SK-N-SH (cell line): ENCODE measurements around the gene PRELP. TPM values are rescaled to one million over a fixed set of nuclear protein-coding genes. Genes with fewer than 3 reads are reported as not detected.
A peak's percentile ranks its signal among the peaks of the same experiment; 100 is the strongest.

Experiments used
- CTCF ChIA-PET: fragments of 300-600, 350-600 bp; formaldehyde crosslinking; extraction: SDS; loops from one replicate; lab custom pipeline; 2021; lab: Yijun Ruan, JAX
- POLR2A ChIA-PET: fragments of 350-600 bp; sonication (Branson Sonifier 250); formaldehyde crosslinking; extraction: SDS; loops from one replicate; lab custom pipeline; 2020; ENCODE audit warnings: antibody characterized with exemption, inconsistent platforms; lab: Yijun Ruan, JAX
- DNase-seq: peaks from one replicate; pipeline ENCODE4 v3.0.0; 2012
- H2AFZ ChIP-seq: fragments of 200-600 bp; sonication (generic); 2 replicates; pipeline ENCODE4 v1.8.1; 2016; ENCODE audit warnings: antibody characterized with exemption, mild to moderate bottlenecking, low read depth
- H3F3A ChIP-seq: fragments of 200-600 bp; sonication (generic); replicated peaks from 2 replicates; pipeline ENCODE3; 2016; ENCODE audit warnings: antibody characterized with exemption, mild to moderate bottlenecking; ENCODE audit not compliant: insufficient read depth
- H3K27ac ChIP-seq, 2 experiments: fragments of 200-500 bp in 1 of 2; fragments of 200-600 bp in 1 of 2; sonication (Bioruptor generic) in 1 of 2; sonication (generic), shearing (Covaris generic) in 1 of 2; 2 replicates each; pipeline versions ENCODE4 v1.5.1 to v1.6.1; 2014 to 2016; ENCODE audit warnings: low read depth in 2 of 2, inconsistent platforms in 1 of 2, low read length in 1 of 2, mild to moderate bottlenecking in 1 of 2, mixed read lengths in 1 of 2
- H3K27me3 ChIP-seq: fragments of 200-600 bp; sonication (generic), shearing (Covaris generic); 2 replicates; pipeline ENCODE4 v1.6.1; 2016; ENCODE audit warnings: mixed run types; ENCODE audit not compliant: insufficient read depth
- H3K36me3 ChIP-seq, 2 experiments: fragments of 200-500 bp in 1 of 2; fragments of 200-600 bp in 1 of 2; sonication (Bioruptor generic) in 1 of 2; sonication (generic) in 1 of 2; replicated peaks in 1 of 2; 2 replicates each; pipeline versions ENCODE3 to v1.5.1; 2014 to 2016; ENCODE audit warnings: low read length in 1 of 2, mild to moderate bottlenecking in 1 of 2; ENCODE audit not compliant: insufficient read depth in 2 of 2, control insufficient read depth in 1 of 2
- H3K4me1 ChIP-seq, 2 experiments: fragments of 200-500 bp in 1 of 2; fragments of 200-600 bp in 1 of 2; sonication (Bioruptor generic) in 1 of 2; sonication (generic), shearing (Covaris generic) in 1 of 2; 2 replicates each; pipeline versions ENCODE4 v1.5.1 to v1.6.1; 2014 to 2016; ENCODE audit warnings: low read depth in 1 of 2, low read length in 1 of 2, mixed run types in 1 of 2; ENCODE audit not compliant: insufficient read depth in 2 of 2, control insufficient read depth in 1 of 2
- H3K4me2 ChIP-seq: fragments of 200-600 bp; sonication (generic), shearing (Covaris generic); 2 replicates; pipeline ENCODE4 v1.6.1; 2017; ENCODE audit warnings: mixed run types
- H3K4me3 ChIP-seq, 2 experiments: fragments of 200-500 bp in 1 of 2; fragments of 200-600 bp in 1 of 2; sonication (Bioruptor generic) in 1 of 2; sonication (generic), shearing (Covaris generic) in 1 of 2; 2 replicates each; pipeline versions ENCODE4 v1.5.1 to v1.8.1; 2014 to 2016; ENCODE audit warnings: low read depth in 2 of 2, inconsistent platforms in 1 of 2, low read length in 1 of 2, mild to moderate bottlenecking in 1 of 2, mixed read lengths in 1 of 2, moderate library complexity in 1 of 2
- H3K79me2 ChIP-seq: fragments of 200-600 bp; sonication (generic); 2 replicates; pipeline ENCODE4 v1.8.1; 2017; ENCODE audit warnings: mild to moderate bottlenecking; ENCODE audit not compliant: insufficient read depth
- H3K9ac ChIP-seq: fragments of 200-600 bp; sonication (generic); 2 replicates; pipeline ENCODE4 v1.6.1; 2017; ENCODE audit warnings: mixed run types
- H3K9me2 ChIP-seq: fragments of 200-600 bp; sonication (generic); 2 replicates; pipeline ENCODE4 v1.6.1; 2017; ENCODE audit warnings: mixed run types
- H3K9me3 ChIP-seq: fragments of 200-600 bp; sonication (generic); 2 replicates; pipeline ENCODE4 v1.6.1; 2017; ENCODE audit warnings: mixed run types, mild to moderate bottlenecking, moderate library complexity
- H4K20me1 ChIP-seq: fragments of 200-600 bp; sonication (generic); 2 replicates; pipeline ENCODE4 v1.6.1; 2017; ENCODE audit warnings: mild to moderate bottlenecking, mixed run types; ENCODE audit not compliant: insufficient read depth
- CHD2 ChIP-seq: fragments of 150-350 bp; IDR thresholded peaks from 2 replicates; pipeline ENCODE4 v1.6.1; 2018; ENCODE audit warnings: low read length; ENCODE audit not compliant: partially characterized antibody
- EP300 ChIP-seq, 2 experiments: IDR thresholded peaks; 2 replicates each; pipeline versions ENCODE4 v1.4.0 to v1.6.1; 2012; ENCODE audit warnings: borderline replicate concordance in 1 of 2, low read depth in 1 of 2, low read length in 1 of 2
- FOSL2 ChIP-seq: IDR thresholded peaks from 2 replicates; pipeline ENCODE4 v1.4.0; 2012; ENCODE audit warnings: low read depth, mild to moderate bottlenecking, moderate library complexity, borderline replicate concordance
- FOXJ3 ChIP-seq: sonication (generic); formaldehyde crosslinking; IDR thresholded peaks from 2 replicates; pipeline ENCODE4 v1.5.1; 2020; ENCODE audit warnings: mild to moderate bottlenecking, missing genetic modification reagents
- FOXM1 ChIP-seq: IDR thresholded peaks from 2 replicates; pipeline ENCODE4 v1.4.0; 2012; ENCODE audit warnings: low read depth, mild to moderate bottlenecking
- GABPA ChIP-seq: IDR thresholded peaks from 2 replicates; pipeline ENCODE4 v1.4.0; 2012; ENCODE audit warnings: low read depth, mild to moderate bottlenecking
- GATA2 ChIP-seq: sonication (generic); formaldehyde crosslinking; IDR thresholded peaks from 2 replicates; pipeline ENCODE4 v1.5.0; 2020; ENCODE audit warnings: mild to moderate bottlenecking, missing genetic modification reagents
- JUND ChIP-seq: IDR thresholded peaks from 2 replicates; pipeline ENCODE4 v1.4.0; 2012
- MEF2A ChIP-seq: IDR thresholded peaks from 2 replicates; pipeline ENCODE4 v1.4.0; 2012; ENCODE audit warnings: low read depth, borderline replicate concordance
- NFIC ChIP-seq: IDR thresholded peaks from 2 replicates; pipeline ENCODE4 v1.4.0; 2012; ENCODE audit warnings: borderline replicate concordance
- NRF1 ChIP-seq: IDR thresholded peaks from 2 replicates; pipeline ENCODE4 v1.6.1; 2012; ENCODE audit warnings: low read depth, mild to moderate bottlenecking, low read length
- PBX3 ChIP-seq: IDR thresholded peaks from 2 replicates; pipeline ENCODE4; 2012
- POLR2AphosphoS5 ChIP-seq: IDR thresholded peaks from 2 replicates; pipeline ENCODE4 v1.6.1; 2012; ENCODE audit warnings: low read depth, low read length
- RAD21 ChIP-seq: IDR thresholded peaks from 2 replicates; pipeline ENCODE4 v1.6.1; 2012; ENCODE audit warnings: mild to moderate bottlenecking, low read length
- RFX5 ChIP-seq: IDR thresholded peaks from 2 replicates; pipeline ENCODE4 v1.6.1; 2012; ENCODE audit warnings: mild to moderate bottlenecking, improper control_type of control experiment, low read length
- RXRA ChIP-seq: IDR thresholded peaks from 2 replicates; pipeline ENCODE4 v1.4.0; 2012; ENCODE audit warnings: low read depth, mild to moderate bottlenecking, borderline replicate concordance
- SMC3 ChIP-seq: IDR thresholded peaks from 2 replicates; pipeline ENCODE4 v1.6.1; 2012; ENCODE audit warnings: low read depth, low read length, improper control_type of control experiment
- TAF1 ChIP-seq: IDR thresholded peaks from 2 replicates; pipeline ENCODE4 v1.6.1; 2012; ENCODE audit warnings: low read depth, mild to moderate bottlenecking, low read length, moderate library complexity, borderline replicate concordance
- TCF12 ChIP-seq: IDR thresholded peaks from 2 replicates; pipeline ENCODE4 v1.4.0; 2012
- TEAD4 ChIP-seq: IDR thresholded peaks from 2 replicates; pipeline ENCODE4 v1.4.0; 2012; ENCODE audit warnings: mild to moderate bottlenecking, borderline replicate concordance; ENCODE audit not compliant: insufficient read depth
- YY1 ChIP-seq: IDR thresholded peaks from 2 replicates; pipeline ENCODE4 v1.4.0; 2012; ENCODE audit warnings: low read depth, mild to moderate bottlenecking
- ZBTB33 ChIP-seq: IDR thresholded peaks from 2 replicates; pipeline ENCODE4 v1.4.0; 2012; ENCODE audit warnings: low read depth, borderline replicate concordance
- WGBS: methylation state at CpG from one replicate; pipeline ENCODE4 v1.1.6; 2017; ENCODE audit warnings: low lambda C conversion rate; 5-methylcytosine and 5-hydroxymethylcytosine counted together
- polyA plus RNA-seq, 3 experiments: library from polyadenylated mRNA; depleted of rRNA; stranded (reverse); fragments of >200 nt; gene quantifications; 2 replicates each; pipeline ENCODE4 v1.2.3, GENCODE V29; 2012
- TF ChIP-seq, protein P1 (sequence below): fragments of 200-600 bp; sonication (generic); IDR thresholded peaks from 2 replicates; pipeline ENCODE4 v1.6.1; 2017; ENCODE audit warnings: antibody characterized with exemption, mild to moderate bottlenecking, moderate library complexity
- TF ChIP-seq, protein P2 (sequence below): IDR thresholded peaks from 2 replicates; pipeline ENCODE4 v1.6.1; 2012; ENCODE audit warnings: mild to moderate bottlenecking, low read depth, low read length, moderate library complexity

PRELP gene
- polyA plus RNA-seq, 1 of the 3 experiments (the other 2 are of a cell fraction), result 0.48 TPM

DNA sequence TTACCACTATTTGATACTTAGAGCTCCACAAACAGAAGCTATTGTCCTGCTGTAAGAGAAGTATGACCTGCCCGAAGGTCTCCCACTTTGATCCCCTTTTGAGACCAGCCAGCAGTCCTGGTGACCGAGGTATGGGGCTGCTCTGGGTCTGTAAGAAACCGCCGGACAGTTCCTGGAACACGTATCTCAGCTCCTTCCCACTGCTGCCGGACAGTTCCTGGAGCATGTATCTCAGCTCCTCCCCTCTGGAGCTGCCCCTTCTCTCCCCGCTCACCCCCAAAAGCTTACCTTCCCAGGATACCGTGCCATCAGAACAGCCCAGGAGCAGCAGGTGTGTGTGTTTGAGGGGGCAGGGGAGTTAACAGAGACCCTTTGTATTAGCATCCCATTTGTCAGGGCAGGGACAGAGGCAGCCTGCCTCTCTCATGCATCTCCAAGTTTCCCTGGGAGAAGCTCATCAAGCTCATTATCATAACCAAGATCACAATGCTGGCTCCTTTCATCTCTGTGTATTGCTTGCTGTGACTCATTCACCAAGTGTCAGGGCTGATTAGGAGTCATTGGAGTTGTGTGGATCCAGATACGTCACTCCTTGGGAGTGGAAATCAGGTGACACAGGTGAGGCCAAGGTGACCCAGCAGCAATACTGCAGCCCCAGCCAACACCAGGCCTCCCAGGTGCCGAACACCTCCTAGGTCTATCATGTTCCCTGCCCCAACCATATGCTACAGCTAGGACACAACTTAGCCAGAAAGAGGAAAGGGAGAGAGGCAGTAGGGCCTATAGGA, 43.6 kb downstream of the PRELP start:
- Histone ChIP-seq H3K9me2 (no peaks in the 10 kb centered on the region), H2AFZ (no peak overlapping the region), H3K79me2 (no peaks in the 10 kb centered on the region), H3K9ac (no peak overlapping the region; the same call in 1 of the 2 replicates), H3F3A (peaks cover 20% of the 10 kb centered on the region), H3K4me2 (peak overlapping the region; percentile 72; the same call in 1 of the 2 replicates), H3K27ac (peak overlapping the region; percentile 31 to 64; a peak in 3 of 4 replicates), H3K4me3 (no peak overlapping the region), H3K36me3 (no peaks in the 10 kb centered on the region), H3K4me1 (peaks cover 33 to 37% of the 10 kb centered on the region in 2 experiments), H3K27me3 (no peaks in the 10 kb centered on the region), H4K20me1 (no peaks in the 10 kb centered on the region), H3K9me3 (no peaks in the 10 kb centered on the region)
- POLR2A ChIA-PET, result interaction anchor here (0.9 kb wide), 1 partner anchor 36 kb away, joined by 3 read pairs; no protein-coding TSS in a partner anchor
- no peak for DNase-seq
- 90% methylated on average over 8 of the region's 10 CpGs for WGBS
- no peak for TF ChIP-seq CHD2
- no peak for TF ChIP-seq TEAD4
- TF ChIP-seq ZBTB33, result no peak
- no peak for TF ChIP-seq RFX5
- no peak for TF ChIP-seq MEF2A
- peak; percentile 29; the same call in 1 of the 2 replicates for TF ChIP-seq POLR2AphosphoS5
- TF ChIP-seq NRF1, result no peak
- no peak for TF ChIP-seq TAF1
- TF ChIP-seq TCF12, result peak; percentile 96
- peak; percentile 65; the same call in 1 of the 2 replicates for TF ChIP-seq FOSL2
- no peak for TF ChIP-seq FOXJ3 (CRISPR knock-in tag)
- TF ChIP-seq RAD21, result no peak
- no peak for TF ChIP-seq SMC3
- TF ChIP-seq GATA2, result no peak
- TF ChIP-seq JUND, result peak; percentile 69
- TF ChIP-seq EP300 (IDR thresholded peaks at IDR 0.05; ENCODE audit: borderline replicate concordance in 1 of 2, low read depth in 1 of 2, low read length in 1 of 2), result peak in 1 of 2 experiments; percentile 72; a peak in 1 of 4 replicates
- no peak for TF ChIP-seq FOXM1
- TF ChIP-seq NFIC, result peak; percentile 50; the same call in 1 of the 2 replicates
- TF ChIP-seq PBX3, result peak; percentile 94
- peak; percentile 25; the same call in 1 of the 2 replicates for TF ChIP-seq RXRA
- TF ChIP-seq, protein P1, sequence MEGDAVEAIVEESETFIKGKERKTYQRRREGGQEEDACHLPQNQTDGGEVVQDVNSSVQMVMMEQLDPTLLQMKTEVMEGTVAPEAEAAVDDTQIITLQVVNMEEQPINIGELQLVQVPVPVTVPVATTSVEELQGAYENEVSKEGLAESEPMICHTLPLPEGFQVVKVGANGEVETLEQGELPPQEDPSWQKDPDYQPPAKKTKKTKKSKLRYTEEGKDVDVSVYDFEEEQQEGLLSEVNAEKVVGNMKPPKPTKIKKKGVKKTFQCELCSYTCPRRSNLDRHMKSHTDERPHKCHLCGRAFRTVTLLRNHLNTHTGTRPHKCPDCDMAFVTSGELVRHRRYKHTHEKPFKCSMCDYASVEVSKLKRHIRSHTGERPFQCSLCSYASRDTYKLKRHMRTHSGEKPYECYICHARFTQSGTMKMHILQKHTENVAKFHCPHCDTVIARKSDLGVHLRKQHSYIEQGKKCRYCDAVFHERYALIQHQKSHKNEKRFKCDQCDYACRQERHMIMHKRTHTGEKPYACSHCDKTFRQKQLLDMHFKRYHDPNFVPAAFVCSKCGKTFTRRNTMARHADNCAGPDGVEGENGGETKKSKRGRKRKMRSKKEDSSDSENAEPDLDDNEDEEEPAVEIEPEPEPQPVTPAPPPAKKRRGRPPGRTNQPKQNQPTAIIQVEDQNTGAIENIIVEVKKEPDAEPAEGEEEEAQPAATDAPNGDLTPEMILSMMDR, result no peak
- no peak for TF ChIP-seq GABPA
- TF ChIP-seq YY1, result no peak
- TF ChIP-seq, protein P2, sequence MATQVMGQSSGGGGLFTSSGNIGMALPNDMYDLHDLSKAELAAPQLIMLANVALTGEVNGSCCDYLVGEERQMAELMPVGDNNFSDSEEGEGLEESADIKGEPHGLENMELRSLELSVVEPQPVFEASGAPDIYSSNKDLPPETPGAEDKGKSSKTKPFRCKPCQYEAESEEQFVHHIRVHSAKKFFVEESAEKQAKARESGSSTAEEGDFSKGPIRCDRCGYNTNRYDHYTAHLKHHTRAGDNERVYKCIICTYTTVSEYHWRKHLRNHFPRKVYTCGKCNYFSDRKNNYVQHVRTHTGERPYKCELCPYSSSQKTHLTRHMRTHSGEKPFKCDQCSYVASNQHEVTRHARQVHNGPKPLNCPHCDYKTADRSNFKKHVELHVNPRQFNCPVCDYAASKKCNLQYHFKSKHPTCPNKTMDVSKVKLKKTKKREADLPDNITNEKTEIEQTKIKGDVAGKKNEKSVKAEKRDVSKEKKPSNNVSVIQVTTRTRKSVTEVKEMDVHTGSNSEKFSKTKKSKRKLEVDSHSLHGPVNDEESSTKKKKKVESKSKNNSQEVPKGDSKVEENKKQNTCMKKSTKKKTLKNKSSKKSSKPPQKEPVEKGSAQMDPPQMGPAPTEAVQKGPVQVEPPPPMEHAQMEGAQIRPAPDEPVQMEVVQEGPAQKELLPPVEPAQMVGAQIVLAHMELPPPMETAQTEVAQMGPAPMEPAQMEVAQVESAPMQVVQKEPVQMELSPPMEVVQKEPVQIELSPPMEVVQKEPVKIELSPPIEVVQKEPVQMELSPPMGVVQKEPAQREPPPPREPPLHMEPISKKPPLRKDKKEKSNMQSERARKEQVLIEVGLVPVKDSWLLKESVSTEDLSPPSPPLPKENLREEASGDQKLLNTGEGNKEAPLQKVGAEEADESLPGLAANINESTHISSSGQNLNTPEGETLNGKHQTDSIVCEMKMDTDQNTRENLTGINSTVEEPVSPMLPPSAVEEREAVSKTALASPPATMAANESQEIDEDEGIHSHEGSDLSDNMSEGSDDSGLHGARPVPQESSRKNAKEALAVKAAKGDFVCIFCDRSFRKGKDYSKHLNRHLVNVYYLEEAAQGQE, result peak; percentile 82
- CTCF ChIA-PET, result interaction anchor here (0.9 to 10.1 kb wide), 5 partner anchors 15 to 183 kb away, joined by 3 to 49 read pairs (median 3); no protein-coding TSS in a partner anchor
